KOPT-K1 (cell line): Measurements from ENCODE around the gene TMEM184B.

Experiments used
- H3K27ac ChIP-seq: fragments of 200-600 bp; sonication (generic); 2 replicates; pipeline ENCODE4 v1.5.1; 2016; ENCODE audit warnings: antibody characterized with exemption, mild to moderate bottlenecking, low read depth, low read length; ENCODE audit not compliant: poor library complexity, severe bottlenecking
- H3K36me3 ChIP-seq: fragments of 200-600 bp; sonication (generic); 2 replicates; pipeline ENCODE4 v1.5.1; 2017; ENCODE audit warnings: antibody characterized with exemption, mild to moderate bottlenecking, low read length, moderate library complexity; ENCODE audit not compliant: insufficient read depth
- H3K9me3 ChIP-seq: fragments of 200-600 bp; sonication (generic); 2 replicates; pipeline ENCODE4 v1.5.1; 2017; ENCODE audit warnings: antibody characterized with exemption, low read length, mild to moderate bottlenecking; ENCODE audit not compliant: insufficient read depth, poor library complexity, severe bottlenecking

Gene TMEM184B

GRCh38 chr22:38271101-38271500 lies 1.7 kb downstream of the TMEM184B start:
- no peaks in the 10 kb centered on the region for H3K36me3 ChIP-seq
- no peaks in the 10 kb centered on the region for H3K9me3 ChIP-seq
- H3K27ac ChIP-seq: no peak overlapping the region

- Histone ChIP-seq H3K27ac (no peak overlapping the region), H3K9me3 (no peaks in the 10 kb centered on the region), H3K36me3 (no peaks in the 10 kb centered on the region)
Measured at GRCh38 chr22:38270091-38270992, 2.5 kb downstream of the TMEM184B start.

- no peaks in the 10 kb centered on the region for H3K9me3 ChIP-seq
- no peak overlapping the region for H3K27ac ChIP-seq
- H3K36me3 ChIP-seq: no peaks in the 10 kb centered on the region
Measured at GRCh38 chr22:38269466-38269865, 3.3 kb downstream of the TMEM184B start.

DNA sequence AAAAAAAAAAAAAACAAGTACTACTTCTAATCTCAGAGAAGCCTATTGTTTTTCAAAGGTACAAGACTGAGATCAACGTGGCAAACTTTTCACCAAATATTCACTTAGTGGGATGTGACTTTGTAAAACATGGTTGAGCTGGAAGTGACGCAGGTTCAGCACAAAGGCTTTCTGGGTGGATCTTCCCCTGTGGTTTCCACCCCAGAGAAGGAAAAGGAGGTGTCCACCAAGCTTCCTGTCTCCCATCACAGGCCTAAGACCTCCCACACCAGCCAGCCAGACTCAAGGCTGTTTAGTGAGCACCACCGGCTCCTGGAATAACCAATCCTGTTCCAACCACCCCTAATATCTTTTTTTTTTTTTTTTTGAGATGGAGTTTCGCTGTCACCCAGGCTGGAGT lies 5.7 kb downstream of the TMEM184B start:
- Histone ChIP-seq H3K27ac (peak overlapping the region; percentile 29), H3K9me3 (no peaks in the 10 kb centered on the region), H3K36me3 (no peaks in the 10 kb centered on the region)

DNA sequence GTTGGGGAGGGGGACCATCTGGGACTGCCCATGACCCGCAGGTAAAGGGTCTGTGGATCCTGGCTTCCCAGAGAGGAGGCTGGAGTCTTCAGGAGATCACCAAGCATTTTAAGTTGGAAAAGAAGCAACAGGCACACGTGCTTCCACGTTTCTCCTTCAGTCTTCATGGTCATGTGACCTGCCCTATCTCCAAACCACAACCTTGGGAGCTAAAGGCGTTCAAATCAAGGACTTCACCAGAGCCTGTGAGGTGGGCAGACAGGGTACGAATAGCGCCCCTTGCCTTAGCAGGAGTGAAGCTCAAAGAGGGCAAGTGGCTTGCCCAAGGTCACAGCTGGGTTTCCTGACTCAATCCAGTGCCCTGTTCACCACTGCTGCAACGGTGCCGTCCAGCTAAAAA lies 6.7 kb downstream of the TMEM184B start:
- H3K9me3 ChIP-seq: no peaks in the 10 kb centered on the region
- H3K36me3 ChIP-seq: no peaks in the 10 kb centered on the region
- peak overlapping the region; percentile 29 for H3K27ac ChIP-seq

- no peaks in the 10 kb centered on the region for H3K36me3 ChIP-seq
- H3K27ac ChIP-seq: no peak overlapping the region
- H3K9me3 ChIP-seq: no peaks in the 10 kb centered on the region
Measured at GRCh38 chr22:38264322-38264843, 8.4 kb downstream of the TMEM184B start.

DNA sequence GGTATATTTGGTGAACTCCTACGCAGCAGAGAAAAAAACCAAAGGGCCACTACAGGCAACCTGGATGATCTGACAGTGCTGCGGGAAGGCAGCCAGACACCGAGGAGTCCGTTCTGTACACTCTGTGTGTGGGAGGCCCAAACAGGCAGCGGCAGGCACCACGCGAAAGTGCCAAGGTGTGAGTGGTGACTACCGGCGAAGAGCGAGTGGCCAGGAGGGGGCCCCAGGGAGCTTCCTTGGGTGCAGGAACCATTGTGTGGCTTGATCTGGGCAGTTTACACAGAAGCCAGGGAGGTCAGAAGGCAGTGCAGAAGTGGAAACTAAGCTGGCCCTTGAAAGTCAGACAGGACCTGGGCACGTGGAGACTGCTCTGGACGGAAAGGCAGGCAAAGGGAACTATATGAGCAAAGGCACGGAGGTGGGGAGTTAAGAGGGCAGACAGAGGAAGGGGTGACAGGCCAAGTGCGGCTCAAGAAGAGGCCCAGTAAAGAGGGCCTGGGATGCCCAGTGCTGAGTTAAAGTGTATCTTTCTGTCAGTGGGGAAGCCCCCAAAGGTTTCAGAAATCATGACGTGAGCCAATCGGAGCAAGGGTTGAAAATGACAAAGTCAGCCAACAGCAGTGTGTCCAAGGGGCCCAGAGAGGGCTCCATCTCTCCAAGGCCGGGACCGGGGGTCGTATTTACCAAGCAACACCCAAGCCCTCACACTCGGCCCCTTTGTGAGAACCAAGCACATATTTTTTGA lies 10.6 kb downstream of the TMEM184B start:
- no peak overlapping the region for H3K27ac ChIP-seq
- no peaks in the 10 kb centered on the region for H3K36me3 ChIP-seq
- H3K9me3 ChIP-seq: no peaks in the 10 kb centered on the region

DNA sequence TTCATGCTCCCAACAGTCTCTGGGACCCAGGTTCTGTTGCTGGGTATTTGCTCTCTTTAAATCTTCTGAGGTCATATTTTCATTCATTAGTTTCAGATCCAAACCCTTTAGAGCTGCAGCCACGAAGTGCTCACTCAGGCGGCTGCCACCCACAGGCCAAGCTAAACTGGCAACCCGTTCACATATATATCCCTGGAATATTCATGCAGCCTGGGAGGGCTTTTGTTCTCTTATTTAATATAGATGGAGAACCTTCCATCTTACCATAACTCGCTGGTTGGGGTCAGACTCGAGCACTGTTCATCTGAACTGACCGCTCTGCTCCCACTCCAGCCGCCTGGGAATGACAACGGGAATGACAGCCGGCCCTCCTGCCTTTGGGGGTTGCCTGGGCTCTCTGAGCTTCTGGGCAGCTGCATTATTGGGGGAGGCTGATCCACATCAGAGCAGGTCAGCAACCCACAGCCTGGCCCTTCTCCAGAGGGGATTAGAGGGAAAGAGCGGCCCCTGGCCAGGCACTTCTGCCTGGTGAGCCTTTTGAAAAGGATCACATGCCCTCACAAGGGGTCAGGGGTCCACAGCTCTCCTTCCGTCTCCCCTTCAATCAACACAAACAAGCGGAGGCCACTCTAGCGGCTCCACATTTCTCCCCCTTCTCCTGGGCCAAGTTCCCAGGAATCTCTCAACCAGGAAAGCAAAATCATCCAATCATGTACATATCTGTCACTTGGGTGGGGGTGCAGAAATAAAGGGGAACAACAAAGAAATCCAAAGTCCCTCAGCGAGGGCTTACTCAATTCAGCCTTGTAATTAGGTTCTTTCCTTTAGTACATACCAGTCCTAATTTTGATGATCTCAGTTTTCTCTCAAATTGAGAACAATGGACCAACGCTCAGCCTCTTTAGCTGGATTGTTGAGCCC lies 11.8 kb downstream of the TMEM184B start:
- Histone ChIP-seq H3K9me3 (no peaks in the 10 kb centered on the region), H3K27ac (no peak overlapping the region), H3K36me3 (no peaks in the 10 kb centered on the region)

GRCh38 chr22:38259370-38259769 lies 13.4 kb downstream of the TMEM184B start:
- Histone ChIP-seq H3K9me3 (no peaks in the 10 kb centered on the region), H3K27ac (no peak overlapping the region), H3K36me3 (no peaks in the 10 kb centered on the region)

DNA sequence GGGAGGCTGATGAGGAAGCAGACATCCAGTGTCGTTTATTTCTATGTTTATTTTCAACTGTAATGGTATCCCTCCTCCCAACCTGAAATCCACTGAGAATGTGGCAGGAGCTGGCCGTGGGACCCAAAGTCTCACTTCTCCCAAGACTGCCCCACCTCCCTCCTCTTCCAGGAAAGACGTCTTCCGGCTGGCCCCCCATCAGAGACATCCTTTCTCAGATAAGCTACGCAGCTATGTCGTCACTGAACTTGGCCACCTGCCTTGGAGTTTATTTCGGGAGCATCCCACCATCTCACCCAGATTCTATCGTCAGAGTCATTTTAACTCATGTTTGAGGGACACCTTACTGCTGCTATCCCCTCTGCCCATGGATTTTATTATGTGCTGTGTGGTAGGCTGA lies 13.9 kb downstream of the TMEM184B start:
- Histone ChIP-seq H3K36me3 (no peaks in the 10 kb centered on the region), H3K27ac (no peak overlapping the region), H3K9me3 (no peaks in the 10 kb centered on the region)

- Histone ChIP-seq H3K36me3 (no peaks in the 10 kb centered on the region), H3K9me3 (no peaks in the 10 kb centered on the region), H3K27ac (no peak overlapping the region)
Measured at GRCh38 chr22:38257650-38258250, 15.1 kb downstream of the TMEM184B start.

GRCh38 chr22:38257181-38257580 lies 15.6 kb downstream of the TMEM184B start:
- no peaks in the 10 kb centered on the region for H3K9me3 ChIP-seq
- no peak overlapping the region for H3K27ac ChIP-seq
- no peaks in the 10 kb centered on the region for H3K36me3 ChIP-seq

- H3K27ac ChIP-seq: no peak overlapping the region
- no peaks in the 10 kb centered on the region for H3K9me3 ChIP-seq
Measured at GRCh38 chr22:38255697-38256096, 17.1 kb downstream of the TMEM184B start.

GRCh38 chr22:38251341-38251692 lies 21.5 kb downstream of the TMEM184B start:
- H3K27ac ChIP-seq: no peak overlapping the region
- H3K9me3 ChIP-seq: no peaks in the 10 kb centered on the region
- H3K36me3 ChIP-seq: peaks cover 10% of the 10 kb centered on the region; the same call in 1 of the 2 replicates

More at GRCh38 chr22:38255697-38256096, 17.1 kb downstream of the TMEM184B start:
- H3K36me3 ChIP-seq: no peaks in the 10 kb centered on the region
